Spleen (tissue), 7 donors: Measurements from ENCODE around the gene FBXO28.

Experiments
- CTCF ChIP-seq, 11 experiments: fragments of 200-600 bp in 7 of 11; fragments of 450-650 bp in 4 of 11; sonication (generic) in 4 of 11; IDR thresholded peaks in 8 of 11; conservative IDR thresholded peaks in 3 of 11; 1 replicate in 7 of 11; 2 replicates in 4 of 11; pipeline versions ENCODE4 v1.4.0 to v1.8.0; 2016 to 2021; ENCODE audit warnings: antibody characterized with exemption in 11 of 11, inconsistent platforms in 4 of 11, mild to moderate bottlenecking in 1 of 11
- POLR2A ChIP-seq, 3 donors: fragments of 450-650 bp; IDR thresholded peaks; one replicate each; pipeline ENCODE4 v1.5.1; 2017; ENCODE audit warnings: antibody characterized with exemption in 3 of 3, mild to moderate bottlenecking in 1 of 3
- POLR2AphosphoS5 ChIP-seq, 3 donors: sonication (generic); formaldehyde crosslinking; IDR thresholded peaks; one replicate each; pipeline ENCODE4 v1.5.1; 2017; ENCODE audit warnings: antibody characterized with exemption in 3 of 3
- donor health status: DM: no; HTN: no; CAD: no; lungs with moderate emphysema.
- donor health status: DM: no; HTN: no; CAD: no.
- donor health status: DM: no; HTN: no; CAD: no.

- TF ChIP-seq POLR2A (IDR thresholded peaks at IDR 0.05) = no peak
- TF ChIP-seq CTCF (IDR thresholded peaks at IDR 0.05 in 8 of 11, conservative IDR thresholded peaks at IDR 0.05 in 3 of 11) = no peak
- TF ChIP-seq POLR2AphosphoS5 (IDR thresholded peaks at IDR 0.05) = no peak
Measured at GRCh38 chr1:224114787-224115175, 870 bp downstream of the FBXO28 start.
